IMR-90 (cell line): ENCODE data around the gene CXADR.

Source experiments
- BHLHE40 ChIP-seq: fragments of 150-350 bp; IDR thresholded peaks from 2 replicates; pipeline ENCODE4 v1.6.1; 2016; ENCODE audit warnings: mild to moderate bottlenecking, low read depth, low read length
- CTCF ChIP-seq: conservative IDR thresholded peaks from 2 replicates; pipeline ENCODE4 v1.5.1; 2012; ENCODE audit warnings: mild to moderate bottlenecking, low read depth, low read length, improper control_type of control experiment
- ELK1 ChIP-seq: fragments of 150-350 bp; IDR thresholded peaks from 2 replicates; pipeline ENCODE4 v1.6.1; 2016; ENCODE audit warnings: low read depth, mild to moderate bottlenecking, low read length, moderate library complexity, borderline replicate concordance
- FOS ChIP-seq: fragments of 150-350 bp; IDR thresholded peaks from 2 replicates; pipeline ENCODE4 v1.6.1; 2016; ENCODE audit warnings: low read depth, low read length
- MAFK ChIP-seq: IDR thresholded peaks from 2 replicates; pipeline ENCODE4 v1.6.1; 2012; ENCODE audit warnings: low read depth, low read length, improper control_type of control experiment
- MAZ ChIP-seq: IDR thresholded peaks from 2 replicates; pipeline ENCODE4 v1.6.1; 2012; ENCODE audit warnings: low read depth, mild to moderate bottlenecking, low read length, improper control_type of control experiment, moderate library complexity, borderline replicate concordance
- MXI1 ChIP-seq: IDR thresholded peaks from 2 replicates; pipeline ENCODE4 v1.6.1; 2012; ENCODE audit warnings: low read depth, mild to moderate bottlenecking, low read length, moderate library complexity, borderline replicate concordance
- POLR2A ChIP-seq: IDR thresholded peaks from 2 replicates; pipeline ENCODE4 v1.6.1; 2012; ENCODE audit warnings: mild to moderate bottlenecking, low read depth, low read length
- RAD21 ChIP-seq: IDR thresholded peaks from 2 replicates; pipeline ENCODE4 v1.6.1; 2012; ENCODE audit warnings: low read length, improper control_type of control experiment
- RCOR1 ChIP-seq: IDR thresholded peaks from 2 replicates; pipeline ENCODE4 v1.6.1; 2012; ENCODE audit warnings: mild to moderate bottlenecking, low read length, improper control_type of control experiment; ENCODE audit not compliant: insufficient replicate concordance
- RFX5 ChIP-seq: IDR thresholded peaks from 2 replicates; pipeline ENCODE4 v1.8.0; 2012; ENCODE audit warnings: low read depth, mild to moderate bottlenecking, low read length, moderate library complexity
- SMC3 ChIP-seq: fragments of 150-350 bp; IDR thresholded peaks from 2 replicates; pipeline ENCODE4 v1.6.1; 2016; ENCODE audit warnings: low read depth, mild to moderate bottlenecking, antibody characterized with exemption, low read length, moderate library complexity
- USF2 ChIP-seq: fragments of 150-350 bp; IDR thresholded peaks from 2 replicates; pipeline ENCODE4 v1.6.1; 2017; ENCODE audit warnings: mild to moderate bottlenecking, antibody characterized with exemption, low read length, low read depth

- TF ChIP-seq CTCF (no peak), MAFK (no peak), POLR2A (no peak), USF2 (no peak), SMC3 (no peak), RFX5 (no peak), FOS (no peak), RCOR1 (no peak), ELK1 (no peak), RAD21 (no peak), MXI1 (no peak), BHLHE40 (no peak), MAZ (no peak)
These were observed 20.3 kb upstream of the CXADR start for GRCh38 chr21:17492415-17493168.
